ENCODE data around the gene SPDYE17.
"Not testable (repeated sequence)": the region's sequence is repeated elsewhere in the genome, so short reads cannot be mapped to it uniquely, and the experiment has no call there.

Gene SPDYE17

DNA sequence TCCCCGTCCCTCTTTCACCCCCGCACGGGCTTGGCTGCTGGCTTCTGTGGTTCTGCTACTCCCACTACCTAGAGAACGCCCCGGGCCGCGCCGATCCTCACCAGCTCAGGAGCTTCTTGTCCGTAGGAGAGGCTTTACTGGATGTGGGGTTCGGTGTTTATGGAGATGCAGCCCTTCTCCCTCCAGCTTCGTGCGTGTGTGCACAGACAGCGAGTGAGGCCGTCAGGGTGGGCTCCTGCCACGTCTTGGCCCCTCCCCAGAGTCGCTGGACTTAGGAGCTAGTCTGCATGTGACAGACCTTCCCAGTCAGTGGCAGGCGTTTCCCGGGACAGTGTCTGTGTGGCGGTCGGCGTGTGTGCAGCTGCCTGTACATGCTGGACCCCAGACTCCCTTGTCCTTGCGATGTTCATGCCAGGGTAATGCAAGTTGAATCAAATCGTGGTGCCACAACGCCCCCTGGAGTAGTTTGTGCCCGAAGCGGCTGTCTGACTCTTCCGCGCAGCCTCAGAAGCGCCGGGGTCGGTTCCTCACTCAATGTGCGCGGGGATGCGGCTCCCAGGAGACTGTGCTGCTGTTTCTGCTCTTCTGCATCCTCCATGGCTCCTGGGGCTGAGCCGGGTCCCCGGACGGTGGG, 32.6 kb downstream of the SPDYE17 start:
- not testable (repeated sequence) for H3K9me3 ChIP-seq (ENCODE audit: insufficient read depth, low read length); H3K4me3 ChIP-seq (ENCODE audit: low read length); H2AFZ ChIP-seq (ENCODE audit: low read depth, low read length); H3K9ac ChIP-seq (ENCODE audit: low read length); H3K27ac ChIP-seq (ENCODE audit: low read length); H3K79me2 ChIP-seq (ENCODE audit: low read length); H3K27me3 ChIP-seq (ENCODE audit: low read depth, low read length); H3K36me3 ChIP-seq (replicated peaks; ENCODE audit: low read depth, low read length); H3K4me1 ChIP-seq (ENCODE audit: low read length); H3K4me2 ChIP-seq (ENCODE audit: low read length); H4K20me1 ChIP-seq (ENCODE audit: insufficient read depth, low read length)

DNA sequence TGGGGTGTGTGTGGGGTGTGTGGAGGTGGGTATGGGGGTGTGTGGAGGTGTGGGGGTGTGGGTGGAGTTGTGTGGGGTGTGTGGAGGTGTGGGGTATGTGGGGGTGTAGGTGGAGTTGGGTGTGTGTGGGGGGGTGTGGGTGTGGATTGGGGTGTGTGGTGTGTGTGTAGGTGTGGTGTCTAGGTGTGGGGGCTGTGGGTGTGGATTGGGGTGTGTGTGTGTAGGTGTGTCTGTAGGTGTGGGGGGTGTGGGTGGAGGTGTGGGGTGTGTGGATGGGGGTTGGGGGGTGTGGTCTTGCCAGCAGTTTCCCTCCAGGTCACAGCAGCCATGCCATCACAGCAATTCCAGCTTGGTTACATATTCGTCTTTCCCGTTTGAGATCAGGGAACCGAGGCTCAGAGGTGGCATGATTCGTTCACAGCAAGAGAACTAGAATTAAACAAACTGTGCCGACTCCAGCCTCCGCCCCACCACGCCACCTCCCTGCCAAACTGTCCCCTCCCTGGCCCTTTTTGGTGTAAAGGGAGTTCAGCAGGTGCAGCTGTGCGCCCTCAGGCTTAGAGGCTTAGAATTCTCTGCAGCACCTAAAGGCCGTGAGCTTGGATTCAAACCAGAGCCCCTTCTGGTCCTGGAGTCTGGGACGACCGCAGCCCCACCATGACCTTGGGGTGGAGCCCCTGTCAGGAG, 33.3 kb downstream of the SPDYE17 start:
- not testable (repeated sequence) for H3K9ac ChIP-seq (ENCODE audit: low read length); H3K9me3 ChIP-seq (ENCODE audit: insufficient read depth, low read length); H3K4me1 ChIP-seq (ENCODE audit: low read length); H3K36me3 ChIP-seq (replicated peaks; ENCODE audit: low read depth, low read length); H3K4me2 ChIP-seq (ENCODE audit: low read length); H3K27me3 ChIP-seq (ENCODE audit: low read depth, low read length); H2AFZ ChIP-seq (ENCODE audit: low read depth, low read length); H3K27ac ChIP-seq (ENCODE audit: low read length); H4K20me1 ChIP-seq (ENCODE audit: insufficient read depth, low read length); H3K4me3 ChIP-seq (ENCODE audit: low read length); H3K79me2 ChIP-seq (ENCODE audit: low read length)

DNA sequence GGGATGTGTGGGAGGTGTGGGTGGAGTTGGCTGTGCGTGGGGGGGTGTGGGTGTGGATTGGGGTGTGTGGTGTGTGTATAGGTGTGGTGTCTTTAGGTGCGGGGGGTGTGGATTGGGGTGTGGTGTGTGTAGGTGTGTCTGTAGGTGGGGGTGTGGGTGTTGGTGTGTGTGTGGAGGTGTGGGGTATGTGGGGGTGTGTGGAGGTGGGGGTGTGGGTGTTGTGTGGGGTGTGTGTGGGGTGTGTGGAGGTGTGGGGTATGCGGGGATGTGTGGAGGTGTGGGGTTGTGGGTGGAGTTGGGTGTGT, 33.9 kb downstream of the SPDYE17 start:
- Histone ChIP-seq H4K20me1 (ENCODE audit: insufficient read depth, low read length) (0 out of 2 replicates have a peak, but pooled peaks cover 2% of the 10 kb centered on the region), H3K4me1 (ENCODE audit: low read length) (no peaks in the 10 kb centered on the region), H3K79me2 (ENCODE audit: low read length) (peaks cover 9% of the 10 kb centered on the region), H3K27ac (ENCODE audit: low read length) (no peak overlapping the region), H3K4me2 (ENCODE audit: low read length) (no peak overlapping the region), H3K9ac (ENCODE audit: low read length) (no peak overlapping the region), H3K9me3 (ENCODE audit: insufficient read depth, low read length) (no peaks in the 10 kb centered on the region), H3K4me3 (ENCODE audit: low read length) (no peak overlapping the region), H3K36me3 (replicated peaks; ENCODE audit: low read depth, low read length) (peaks cover 8% of the 10 kb centered on the region), H2AFZ (ENCODE audit: low read depth, low read length) (no peak overlapping the region), H3K27me3 (ENCODE audit: low read depth, low read length) (no peaks in the 10 kb centered on the region)
- TF ChIP-seq, protein P1, sequence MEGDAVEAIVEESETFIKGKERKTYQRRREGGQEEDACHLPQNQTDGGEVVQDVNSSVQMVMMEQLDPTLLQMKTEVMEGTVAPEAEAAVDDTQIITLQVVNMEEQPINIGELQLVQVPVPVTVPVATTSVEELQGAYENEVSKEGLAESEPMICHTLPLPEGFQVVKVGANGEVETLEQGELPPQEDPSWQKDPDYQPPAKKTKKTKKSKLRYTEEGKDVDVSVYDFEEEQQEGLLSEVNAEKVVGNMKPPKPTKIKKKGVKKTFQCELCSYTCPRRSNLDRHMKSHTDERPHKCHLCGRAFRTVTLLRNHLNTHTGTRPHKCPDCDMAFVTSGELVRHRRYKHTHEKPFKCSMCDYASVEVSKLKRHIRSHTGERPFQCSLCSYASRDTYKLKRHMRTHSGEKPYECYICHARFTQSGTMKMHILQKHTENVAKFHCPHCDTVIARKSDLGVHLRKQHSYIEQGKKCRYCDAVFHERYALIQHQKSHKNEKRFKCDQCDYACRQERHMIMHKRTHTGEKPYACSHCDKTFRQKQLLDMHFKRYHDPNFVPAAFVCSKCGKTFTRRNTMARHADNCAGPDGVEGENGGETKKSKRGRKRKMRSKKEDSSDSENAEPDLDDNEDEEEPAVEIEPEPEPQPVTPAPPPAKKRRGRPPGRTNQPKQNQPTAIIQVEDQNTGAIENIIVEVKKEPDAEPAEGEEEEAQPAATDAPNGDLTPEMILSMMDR (IDR thresholded peaks at IDR 0.05; ENCODE audit: low read depth, low read length) = no peak
- TF ChIP-seq EZH2phosphoT487 (IDR thresholded peaks at IDR 0.05; ENCODE audit: low read depth) = no peak

DNA sequence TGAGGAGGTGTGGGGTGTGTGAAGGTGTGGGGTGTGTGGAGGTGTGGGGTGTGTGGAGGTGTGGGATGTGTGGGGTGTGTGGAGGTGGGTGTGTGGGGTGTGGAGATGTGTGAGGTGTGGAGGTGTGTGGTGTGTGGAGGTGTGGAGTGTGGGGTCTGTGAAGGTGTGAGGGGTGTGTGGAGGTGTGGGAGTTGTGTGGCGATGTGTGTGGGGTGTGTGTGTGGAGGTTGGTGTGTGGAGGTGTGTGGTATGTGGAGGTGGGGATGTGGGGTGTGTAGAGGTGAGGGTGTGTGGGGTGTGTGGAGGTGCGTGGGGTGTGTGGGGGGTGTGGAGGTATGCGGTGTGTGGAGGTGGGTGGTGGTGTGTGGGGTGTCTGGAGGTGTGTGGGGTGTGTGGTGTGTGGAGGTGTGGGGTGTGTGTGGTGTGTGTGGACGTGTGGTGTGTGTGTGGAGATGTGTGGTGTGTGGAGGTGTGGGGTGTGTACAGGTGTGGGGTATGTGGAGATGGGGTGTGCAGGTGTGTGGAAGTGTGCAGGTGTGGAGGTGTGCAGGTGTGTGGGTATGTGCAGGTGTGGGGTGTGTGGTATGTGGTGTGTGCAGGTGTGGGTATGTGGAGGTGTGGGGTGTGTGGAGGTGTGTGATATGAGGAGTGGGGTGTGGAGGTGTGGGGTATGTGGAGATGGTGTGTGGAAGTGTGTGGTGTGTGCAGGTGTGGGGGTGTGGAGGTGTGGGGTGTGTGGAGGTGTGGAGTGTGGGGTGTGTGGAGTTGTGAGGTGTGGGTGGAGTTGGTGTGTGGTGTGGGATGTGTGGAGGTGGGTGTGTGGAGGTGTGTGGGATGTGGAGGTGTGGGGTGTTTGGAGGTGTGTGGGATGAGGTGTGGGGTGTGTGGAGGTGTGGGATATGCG, 34.5 kb downstream of the SPDYE17 start:
- Histone ChIP-seq H3K36me3 (replicated peaks; ENCODE audit: low read depth, low read length) (peaks cover 8% of the 10 kb centered on the region), H3K4me3 (ENCODE audit: low read length) (no peak overlapping the region), H2AFZ (ENCODE audit: low read depth, low read length) (no peak overlapping the region), H3K9me3 (ENCODE audit: insufficient read depth, low read length) (no peaks in the 10 kb centered on the region), H3K27ac (ENCODE audit: low read length) (no peak overlapping the region), H3K79me2 (ENCODE audit: low read length) (peaks cover 9% of the 10 kb centered on the region), H3K27me3 (ENCODE audit: low read depth, low read length) (no peaks in the 10 kb centered on the region), H3K9ac (ENCODE audit: low read length) (no peak overlapping the region), H3K4me1 (ENCODE audit: low read length) (no peaks in the 10 kb centered on the region), H4K20me1 (ENCODE audit: insufficient read depth, low read length) (0 out of 2 replicates have a peak, but pooled peaks cover 2% of the 10 kb centered on the region), H3K4me2 (ENCODE audit: low read length) (no peak overlapping the region)
- no peak for TF ChIP-seq EZH2phosphoT487 (IDR thresholded peaks at IDR 0.05; ENCODE audit: low read depth)
- TF ChIP-seq, protein P1 (IDR thresholded peaks at IDR 0.05; ENCODE audit: low read depth, low read length) = no peak

DNA sequence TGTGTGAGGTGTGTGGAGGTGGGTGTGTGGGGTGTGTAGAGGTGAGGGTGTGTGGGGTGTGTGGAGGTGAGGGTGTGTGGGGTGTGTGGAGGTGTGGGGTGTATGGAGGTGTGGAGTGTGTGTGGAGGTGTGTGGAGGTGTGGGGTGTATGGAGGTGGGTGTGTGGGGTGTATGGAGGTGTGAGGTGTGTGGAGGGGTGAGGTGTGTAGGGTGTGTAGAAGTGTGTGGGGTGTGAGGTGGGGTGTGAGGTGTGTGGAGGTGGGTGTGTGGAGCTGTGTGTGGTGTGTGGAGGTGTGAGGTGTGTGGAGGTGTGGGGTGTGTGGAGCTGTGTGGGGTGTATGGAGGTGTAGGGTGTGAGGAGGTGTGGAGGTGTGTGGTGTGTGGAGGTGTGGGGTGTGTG, 35.2 kb downstream of the SPDYE17 start:
- not testable (repeated sequence) for H2AFZ ChIP-seq (ENCODE audit: low read depth, low read length); H3K4me1 ChIP-seq (ENCODE audit: low read length); H3K9ac ChIP-seq (ENCODE audit: low read length); H3K9me3 ChIP-seq (ENCODE audit: insufficient read depth, low read length); H3K27me3 ChIP-seq (ENCODE audit: low read depth, low read length); H3K27ac ChIP-seq (ENCODE audit: low read length); H3K4me3 ChIP-seq (ENCODE audit: low read length); H3K4me2 ChIP-seq (ENCODE audit: low read length); H4K20me1 ChIP-seq (ENCODE audit: insufficient read depth, low read length); H3K79me2 ChIP-seq (ENCODE audit: low read length); H3K36me3 ChIP-seq (replicated peaks; ENCODE audit: low read depth, low read length)

DNA sequence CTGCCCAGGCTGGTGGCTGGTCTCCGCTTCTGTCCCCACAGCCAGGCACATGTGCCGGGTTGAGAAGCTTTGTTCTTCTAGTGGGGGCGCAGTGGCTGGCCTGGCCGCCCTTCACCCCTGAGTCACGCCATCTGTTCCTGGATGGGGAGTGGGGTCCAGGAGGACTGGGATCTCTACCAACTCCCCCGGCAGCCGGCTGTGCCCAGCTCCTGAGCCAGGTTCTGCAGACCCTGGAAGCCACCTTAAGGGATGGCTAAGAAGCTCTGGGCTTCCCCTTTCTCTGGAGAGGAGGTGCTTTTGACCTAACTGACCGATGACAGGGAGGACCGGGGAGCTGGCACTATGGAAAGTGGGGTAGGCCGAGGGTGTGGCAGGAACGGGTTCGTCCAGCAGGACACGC, 37.9 kb downstream of the SPDYE17 start:
- not testable (repeated sequence) for H2AFZ ChIP-seq (ENCODE audit: low read depth, low read length); H3K27me3 ChIP-seq (ENCODE audit: low read depth, low read length); H3K79me2 ChIP-seq (ENCODE audit: low read length); H3K9me3 ChIP-seq (ENCODE audit: insufficient read depth, low read length); H4K20me1 ChIP-seq (ENCODE audit: insufficient read depth, low read length); H3K9ac ChIP-seq (ENCODE audit: low read length); H3K4me1 ChIP-seq (ENCODE audit: low read length); H3K27ac ChIP-seq (ENCODE audit: low read length); H3K4me2 ChIP-seq (ENCODE audit: low read length); H3K36me3 ChIP-seq (replicated peaks; ENCODE audit: low read depth, low read length); H3K4me3 ChIP-seq (ENCODE audit: low read length)

DNA sequence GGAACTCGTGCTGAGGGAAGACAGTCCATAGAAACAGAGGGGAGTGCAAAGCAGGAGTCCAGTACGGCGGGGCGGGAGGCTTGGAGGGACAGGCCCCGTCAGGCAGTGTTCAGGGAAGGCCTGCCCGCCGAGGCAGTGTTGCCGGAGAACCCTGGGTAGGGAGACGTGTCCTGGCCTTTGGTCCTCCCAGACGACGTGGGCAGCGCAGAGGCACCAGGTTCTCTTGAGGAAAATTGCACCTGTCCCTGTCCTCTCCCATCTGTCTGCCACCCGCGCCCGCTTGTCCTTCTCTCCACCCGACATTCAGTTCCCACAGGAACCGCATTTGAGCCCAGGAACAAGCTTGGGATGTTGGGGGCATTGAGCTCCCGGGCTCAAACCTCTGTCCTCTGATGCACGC, 38.3 kb downstream of the SPDYE17 start:
- H3K79me2 ChIP-seq (ENCODE audit: low read length); H4K20me1 ChIP-seq (ENCODE audit: insufficient read depth, low read length); H3K4me2 ChIP-seq (ENCODE audit: low read length); H3K27ac ChIP-seq (ENCODE audit: low read length); H3K36me3 ChIP-seq (replicated peaks; ENCODE audit: low read depth, low read length); H3K4me3 ChIP-seq (ENCODE audit: low read length); H3K9ac ChIP-seq (ENCODE audit: low read length); H2AFZ ChIP-seq (ENCODE audit: low read depth, low read length); H3K27me3 ChIP-seq (ENCODE audit: low read depth, low read length); H3K4me1 ChIP-seq (ENCODE audit: low read length); H3K9me3 ChIP-seq (ENCODE audit: insufficient read depth, low read length): not testable (repeated sequence)
